Embryonic facial prominence (tissue), 1 donor: ENCODE data around the gene CAND2.
"Not testable (repeated sequence)": the region's sequence is repeated elsewhere in the genome, so short reads cannot be mapped to it uniquely, and the experiment has no call there.

Source experiments
- DNase-seq: peaks from one replicate; pipeline ENCODE4 v3.0.0-alpha.2; 2016; ENCODE audit errors: extremely low spot score

CAND2 gene

GRCh38 chr3:12771236-12771635, 25.2 kb upstream of the CAND2 start:
- no peak for DNase-seq

GRCh38 chr3:12772462-12772861, 24.0 kb upstream of the CAND2 start:
- no peak for DNase-seq

- DNase-seq = no peak
These were observed 23.3 kb upstream of the CAND2 start for GRCh38 chr3:12773030-12773709.

- DNase-seq = no peak
These were observed 22.8 kb upstream of the CAND2 start for GRCh38 chr3:12773710-12774086.

GRCh38 chr3:12774619-12775018, 21.9 kb upstream of the CAND2 start:
- DNase-seq = no peak

GRCh38 chr3:12775226-12775625, 21.3 kb upstream of the CAND2 start:
- DNase-seq = no peak

GRCh38 chr3:12775970-12776369, 20.5 kb upstream of the CAND2 start:
- DNase-seq = not testable (repeated sequence)

GRCh38 chr3:12777171-12777570, 19.3 kb upstream of the CAND2 start:
- no peak for DNase-seq

- DNase-seq = no peak
These were observed 15.7 kb upstream of the CAND2 start for GRCh38 chr3:12780751-12781150.

- DNase-seq = no peak
These were observed 14.2 kb upstream of the CAND2 start for GRCh38 chr3:12782172-12782815.

- no peak for DNase-seq
These were observed 11.4 kb upstream of the CAND2 start for GRCh38 chr3:12785096-12785495.

GRCh38 chr3:12787346-12787745, 9.1 kb upstream of the CAND2 start:
- DNase-seq = not testable (repeated sequence)

GRCh38 chr3:12787967-12788690, 8.4 kb upstream of the CAND2 start:
- DNase-seq = not testable (repeated sequence)

- DNase-seq = no peak
These were observed 5.0 kb upstream of the CAND2 start for GRCh38 chr3:12791430-12791829.

GRCh38 chr3:12793701-12794100, 2.8 kb upstream of the CAND2 start:
- no peak for DNase-seq

- DNase-seq = no peak
These were observed 828 bp downstream of the CAND2 start for GRCh38 chr3:12797124-12797891.

- no peak for DNase-seq
These were observed 1.5 kb downstream of the CAND2 start for GRCh38 chr3:12797892-12798558.

GRCh38 chr3:12798559-12799179, 2.2 kb downstream of the CAND2 start:
- DNase-seq = no peak

GRCh38 chr3:12799525-12800440, 3.3 kb downstream of the CAND2 start:
- no peak for DNase-seq

GRCh38 chr3:12803371-12803770, 6.9 kb downstream of the CAND2 start:
- DNase-seq = no peak
